CD4-positive, alpha-beta memory T cell (primary cell): ENCODE measurements around the gene HS6ST3. TPM values are rescaled to one million over a fixed set of nuclear protein-coding genes. Genes with fewer than 3 reads are reported as not detected.

Experiments
- CTCF ChIA-PET: fragments of 350-600 bp; sonication (Branson Sonifier 250); formaldehyde crosslinking; loops from one replicate; lab custom pipeline; 2021; ENCODE audit warnings: inconsistent platforms; ENCODE audit not compliant: partially characterized antibody; lab: Charles Lee
- POLR2A ChIA-PET: fragments of 350-600 bp; sonication (Branson Sonifier 250); formaldehyde crosslinking; loops from one replicate; lab custom pipeline; 2021; ENCODE audit not compliant: partially characterized antibody; lab: Charles Lee
- DNase-seq, 5 donors: peaks; one replicate each; pipeline versions ENCODE4 v3.0.0 to v3.0.0-alpha.2; 2020 to 2022; ENCODE audit warnings: mixed read lengths in 1 of 5
- H3K27ac ChIP-seq: one replicate; pipeline ENCODE4 v1.7.0; 2013; ENCODE audit warnings: low read depth, low read length
- H3K27me3 ChIP-seq: 2 replicates; pipeline ENCODE4 v1.7.0; 2013; ENCODE audit warnings: mild to moderate bottlenecking, low read length, moderate library complexity; ENCODE audit not compliant: insufficient read depth
- H3K36me3 ChIP-seq: 2 replicates; pipeline ENCODE4 v1.7.0; 2013; ENCODE audit warnings: mild to moderate bottlenecking, low read length, moderate library complexity; ENCODE audit not compliant: insufficient read depth
- H3K4me1 ChIP-seq: 2 replicates; pipeline ENCODE4 v1.7.0; 2013; ENCODE audit warnings: mild to moderate bottlenecking, low read length, moderate library complexity; ENCODE audit not compliant: insufficient read depth
- H3K4me3 ChIP-seq, 2 donors: one replicate each; pipeline ENCODE4 v1.7.0; 2013; ENCODE audit warnings: low read length in 2 of 2, mild to moderate bottlenecking in 1 of 2
- H3K9me3 ChIP-seq, 2 donors: one replicate each; pipeline ENCODE4 v1.7.0; 2013; ENCODE audit warnings: low read length in 2 of 2, control low read depth in 1 of 2; ENCODE audit not compliant: control insufficient read depth in 1 of 2
- H3K27ac Mint-ChIP-seq, 7 donors: one replicate each; pipeline ENCODE4 v1.8.0; 2020 to 2021; ENCODE audit warnings: mixed read lengths in 7 of 7, mild to moderate bottlenecking in 6 of 7, inconsistent platforms in 3 of 7, moderate library complexity in 3 of 7
- H3K27me3 Mint-ChIP-seq, 2 donors: one replicate each; pipeline ENCODE4 v1.8.0; 2020 to 2021; ENCODE audit warnings: mixed read lengths in 2 of 2
- H3K36me3 Mint-ChIP-seq, 2 donors: one replicate each; pipeline ENCODE4 v1.8.0; 2020 to 2021; ENCODE audit warnings: mixed read lengths in 2 of 2, inconsistent platforms in 1 of 2, mild to moderate bottlenecking in 1 of 2
- H3K4me1 Mint-ChIP-seq, 4 donors: one replicate each; pipeline ENCODE4 v1.8.0; 2020 to 2021; ENCODE audit warnings: mixed read lengths in 4 of 4, mild to moderate bottlenecking in 1 of 4
- H3K4me3 Mint-ChIP-seq, 8 donors: one replicate each; pipeline ENCODE4 v1.8.0; 2020 to 2021; ENCODE audit warnings: mixed read lengths in 8 of 8, mild to moderate bottlenecking in 7 of 8, moderate library complexity in 6 of 8, inconsistent platforms in 3 of 8
- H3K9me3 Mint-ChIP-seq, 8 donors: one replicate each; pipeline ENCODE4 v1.8.0; 2020 to 2021; ENCODE audit warnings: mixed read lengths in 8 of 8, mild to moderate bottlenecking in 5 of 8, inconsistent platforms in 3 of 8, moderate library complexity in 1 of 8
- intact Hi-C: fragments of 100-400 bp; cut with micrococcal nuclease; formaldehyde crosslinking; loops from one replicate; pipeline ENCODE4 v1.15.1; 2023
- polyA plus RNA-seq, 2 donors: library from polyadenylated mRNA; unstranded; fragments of 300-500 nt; fragmentation: Illumina TruSeq; gene quantifications; one replicate each; pipeline ENCODE4 v1.2.3, GENCODE V29; 2021
- total RNA-seq, 2 experiments: library from RNA; stranded (reverse); gene quantifications; one replicate each; pipeline ENCODE4 v1.2.3, GENCODE V29; 2021

Gene HS6ST3
- total and polyA plus RNA-seq, 4 experiments from 2014 or later = not detected

DNA sequence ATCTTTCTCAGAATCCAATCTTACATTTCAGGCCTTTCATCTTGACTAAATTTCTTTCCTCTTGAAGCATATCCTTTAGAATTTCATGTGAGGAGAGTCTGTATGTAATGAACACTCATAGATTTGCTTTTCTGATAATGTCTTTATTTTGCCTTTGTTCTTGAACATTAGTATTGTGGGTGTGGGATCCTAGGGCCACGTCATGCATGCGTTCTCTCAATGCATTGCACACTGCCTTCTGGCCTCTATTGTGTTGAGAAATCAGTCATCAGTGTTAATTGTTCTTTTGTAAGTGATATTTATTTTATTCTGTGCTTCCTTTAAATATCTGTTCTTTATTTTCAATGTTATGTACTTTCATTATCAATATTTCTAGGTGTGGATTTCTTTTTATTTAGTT is 539.4 kb downstream of the HS6ST3 start:
- POLR2A ChIA-PET = no interaction called here

DNA sequence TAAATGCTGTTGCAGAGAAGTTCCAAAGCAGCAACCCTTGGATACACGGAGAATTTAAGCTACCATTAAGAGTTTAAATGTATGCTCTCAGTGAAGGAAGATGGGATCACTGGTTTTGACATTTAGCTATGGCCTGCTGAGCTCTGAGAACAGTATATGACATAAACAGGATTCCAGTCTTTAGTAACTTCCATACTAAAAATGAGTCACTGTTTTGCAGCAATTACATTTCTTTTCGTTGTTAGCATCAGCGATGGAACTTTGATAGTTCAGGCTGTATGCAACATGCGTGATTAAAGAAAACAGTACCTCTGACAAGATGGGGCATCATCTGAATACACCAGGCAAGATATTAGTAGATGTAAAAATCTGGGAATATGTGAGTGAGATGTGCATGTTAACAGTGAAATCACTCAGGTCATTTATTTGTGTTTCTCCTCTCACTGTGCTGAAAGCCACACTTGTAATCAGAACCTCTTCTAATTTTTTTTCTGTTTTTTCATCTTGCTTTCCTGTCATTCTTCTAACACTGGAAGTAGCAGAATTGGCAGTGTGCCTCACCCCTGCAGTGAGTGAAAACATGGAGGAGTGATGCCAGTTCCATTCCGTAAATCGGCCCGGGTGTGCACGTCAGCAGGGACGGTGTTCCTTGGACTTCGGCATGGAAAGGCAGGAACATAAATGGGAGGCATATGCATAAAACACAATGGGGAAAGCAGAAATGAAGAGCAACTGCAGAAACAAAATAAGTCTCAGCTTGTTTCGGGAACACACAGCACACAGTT is 542.8 kb downstream of the HS6ST3 start:
- Mint-ChIP-seq H3K4me3 (no peak overlapping the region), H3K36me3 (no peaks in the 10 kb centered on the region), H3K27me3 (no peaks in the 10 kb centered on the region), H3K9me3 (peaks cover 0 to 7% (median 4%) of the 10 kb centered on the region in 8 donors), H3K4me1 (no peaks in the 10 kb centered on the region), H3K27ac (no peak overlapping the region)
- CTCF ChIA-PET = no interaction called here
- Histone ChIP-seq H3K4me3 (no peak overlapping the region), H3K36me3 (no peaks in the 10 kb centered on the region), H3K27me3 (no peaks in the 10 kb centered on the region), H3K27ac (no peak overlapping the region), H3K9me3 (no peaks in the 10 kb centered on the region), H3K4me1 (no peaks in the 10 kb centered on the region)
- POLR2A ChIA-PET = no interaction called here
- intact Hi-C loops = no loop called here
- DNase-seq = no peak

More for the DNA sequence above, 539.4 kb downstream of the HS6ST3 start:
- CTCF ChIA-PET = no interaction called here
- Histone ChIP-seq H3K4me3 (no peak overlapping the region), H3K27me3 (no peaks in the 10 kb centered on the region), H3K27ac (no peak overlapping the region), H3K4me1 (no peaks in the 10 kb centered on the region), H3K9me3 (no peaks in the 10 kb centered on the region), H3K36me3 (no peaks in the 10 kb centered on the region)
- intact Hi-C loops = no loop called here
- H3K4me3 Mint-ChIP-seq = no peak overlapping the region
- H3K36me3 Mint-ChIP-seq = no peaks in the 10 kb centered on the region
- H3K27ac Mint-ChIP-seq = no peak overlapping the region
- no peaks in the 10 kb centered on the region for H3K27me3 Mint-ChIP-seq
- DNase-seq = no peak
- H3K4me1 Mint-ChIP-seq = no peaks in the 10 kb centered on the region
- H3K9me3 Mint-ChIP-seq = peaks cover 0 to 4% (median 2%) of the 10 kb centered on the region in 8 donors

DNA sequence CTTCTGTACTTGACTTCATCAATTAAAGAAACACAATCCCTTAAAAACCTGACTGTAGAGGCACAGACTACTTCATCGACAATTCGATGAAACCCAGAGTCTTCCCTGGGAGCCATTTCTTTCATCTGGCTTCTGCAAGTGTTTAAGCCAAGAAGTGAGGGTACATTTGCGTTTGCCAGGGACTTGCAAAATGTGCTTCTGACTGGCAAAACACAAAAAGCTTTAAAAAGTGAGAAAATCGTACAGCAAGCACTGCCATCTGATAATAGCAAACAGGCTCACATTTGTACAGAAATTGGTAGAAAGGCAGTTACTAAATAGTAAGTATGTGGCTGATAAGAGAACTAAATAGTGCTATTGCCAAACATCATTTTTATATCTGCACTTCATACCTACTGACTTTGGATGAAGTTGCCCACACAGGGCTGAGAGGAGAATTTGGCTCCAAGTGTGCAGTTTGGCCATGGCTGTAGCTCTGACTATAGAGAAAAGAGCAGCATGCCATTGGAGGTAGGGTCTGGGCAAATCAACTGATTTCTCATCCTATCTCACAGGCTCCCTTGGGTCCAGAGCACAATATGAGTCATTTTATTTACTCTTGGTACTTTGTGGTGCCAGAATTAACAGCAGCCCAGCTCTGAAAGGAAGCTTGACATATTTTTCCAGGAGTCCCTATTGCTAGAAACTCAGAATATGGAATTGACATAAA is 546.2 kb downstream of the HS6ST3 start:
- H3K9me3 ChIP-seq = no peaks in the 10 kb centered on the region
- no peak overlapping the region for H3K4me3 Mint-ChIP-seq
- H3K9me3 Mint-ChIP-seq = peaks cover 2 to 10% (median 5%) of the 10 kb centered on the region in 8 donors
- no peaks in the 10 kb centered on the region for H3K36me3 Mint-ChIP-seq
- ChIA-PET CTCF (no interaction called here), POLR2A (no interaction called here)
- H3K27me3 ChIP-seq = no peaks in the 10 kb centered on the region
- intact Hi-C loops = no loop called here
- no peaks in the 10 kb centered on the region for H3K27me3 Mint-ChIP-seq
- no peak overlapping the region for H3K27ac Mint-ChIP-seq
- H3K4me3 ChIP-seq = no peak overlapping the region
- H3K4me1 Mint-ChIP-seq = no peaks in the 10 kb centered on the region
- H3K36me3 ChIP-seq = no peaks in the 10 kb centered on the region
- no peaks in the 10 kb centered on the region for H3K4me1 ChIP-seq
- DNase-seq = no peak
- H3K27ac ChIP-seq = no peak overlapping the region

DNA sequence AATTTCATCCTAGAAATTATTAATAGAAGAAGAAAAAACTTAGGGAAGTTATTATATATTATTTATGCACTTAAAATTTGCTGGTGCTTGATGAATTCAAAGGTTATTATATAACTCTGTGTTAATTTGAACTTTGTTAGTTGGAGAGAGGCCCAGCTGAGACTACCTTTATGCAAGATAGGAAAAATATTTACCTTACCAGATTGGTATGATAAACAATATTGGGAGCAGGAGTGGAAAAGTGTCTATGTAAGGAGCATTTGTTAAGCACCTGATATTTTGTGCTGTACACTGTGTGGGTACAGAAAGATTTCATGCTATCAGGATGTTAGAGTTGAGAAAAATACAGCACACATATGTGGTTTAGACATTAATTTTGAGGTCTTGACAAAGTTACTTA is 547.1 kb downstream of the HS6ST3 start:
- Mint-ChIP-seq H3K4me3 (no peak overlapping the region), H3K27me3 (no peaks in the 10 kb centered on the region), H3K4me1 (no peaks in the 10 kb centered on the region), H3K36me3 (no peaks in the 10 kb centered on the region), H3K9me3 (peaks cover 2 to 12% (median 7%) of the 10 kb centered on the region in 8 donors), H3K27ac (no peak overlapping the region)
- Histone ChIP-seq H3K9me3 (no peaks in the 10 kb centered on the region), H3K27ac (no peak overlapping the region), H3K4me3 (no peak overlapping the region), H3K4me1 (no peaks in the 10 kb centered on the region), H3K27me3 (no peaks in the 10 kb centered on the region), H3K36me3 (no peaks in the 10 kb centered on the region)
- intact Hi-C loops = no loop called here
- DNase-seq = no peak
- POLR2A ChIA-PET = no interaction called here
- CTCF ChIA-PET = no interaction called here

DNA sequence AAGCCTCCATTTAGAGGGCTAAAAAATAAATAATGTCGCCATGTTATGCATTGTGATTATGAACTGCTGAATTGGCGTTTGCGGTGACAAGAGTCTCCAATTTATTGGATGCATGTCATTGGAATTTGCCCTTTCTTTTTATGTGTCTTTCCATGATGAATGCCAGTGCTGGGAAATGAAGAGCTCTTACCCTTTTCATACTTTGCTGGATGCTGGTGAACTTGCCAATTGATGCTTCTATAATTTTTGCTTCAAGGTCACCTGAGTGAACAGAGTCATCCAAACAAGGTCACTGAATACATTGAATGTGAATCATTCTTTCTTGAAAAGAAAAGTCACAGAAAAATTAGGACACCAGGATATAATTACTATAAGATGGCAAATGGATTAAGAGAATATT is 556.2 kb downstream of the HS6ST3 start:
- Histone ChIP-seq H3K4me1 (no peaks in the 10 kb centered on the region), H3K27me3 (no peaks in the 10 kb centered on the region), H3K4me3 (no peak overlapping the region), H3K36me3 (no peaks in the 10 kb centered on the region), H3K9me3 (no peaks in the 10 kb centered on the region), H3K27ac (no peak overlapping the region)
- H3K27me3 Mint-ChIP-seq = no peaks in the 10 kb centered on the region
- peaks cover 5 to 21% (median 8%) of the 10 kb centered on the region in 8 donors for H3K9me3 Mint-ChIP-seq
- no peak overlapping the region for H3K4me3 Mint-ChIP-seq
- POLR2A ChIA-PET = no interaction called here
- intact Hi-C loops = no loop called here
- CTCF ChIA-PET = no interaction called here
- H3K4me1 Mint-ChIP-seq = no peaks in the 10 kb centered on the region
- H3K36me3 Mint-ChIP-seq = no peaks in the 10 kb centered on the region
- H3K27ac Mint-ChIP-seq = no peak overlapping the region
- DNase-seq = no peak

DNA sequence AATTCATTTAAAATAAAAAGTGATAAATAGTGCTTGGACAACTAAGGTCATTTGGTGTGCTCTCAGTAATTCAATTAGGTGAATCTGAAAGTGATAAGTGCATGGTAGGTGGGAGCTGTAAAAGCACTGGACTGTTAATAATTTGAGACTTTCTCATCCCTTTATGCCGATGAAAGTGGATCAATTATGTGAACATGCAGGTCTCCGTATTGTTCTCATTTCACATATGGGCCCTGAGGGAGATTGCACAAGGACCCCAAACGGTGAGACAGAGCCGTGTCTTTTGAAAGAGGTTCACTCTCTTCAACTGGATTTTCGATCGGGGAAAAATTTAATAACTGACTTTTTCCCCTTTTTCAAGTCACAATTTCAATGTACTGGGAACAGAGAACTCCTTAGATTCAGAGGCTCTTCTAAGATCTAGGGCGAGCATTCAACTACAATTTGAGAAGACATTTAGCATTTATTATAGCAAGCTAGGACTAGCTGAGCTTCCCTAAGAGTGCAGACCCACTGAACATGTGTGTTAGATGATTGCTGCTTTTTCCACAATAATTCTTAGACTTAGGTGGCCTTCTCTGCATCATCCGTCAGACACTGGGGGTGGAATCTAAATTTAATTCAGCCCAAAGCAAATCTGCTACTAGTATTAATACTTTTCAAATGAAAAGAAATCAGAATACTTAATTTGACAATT is 556.8 kb downstream of the HS6ST3 start:
- intact Hi-C loops = no loop called here
- POLR2A ChIA-PET = no interaction called here

DNA sequence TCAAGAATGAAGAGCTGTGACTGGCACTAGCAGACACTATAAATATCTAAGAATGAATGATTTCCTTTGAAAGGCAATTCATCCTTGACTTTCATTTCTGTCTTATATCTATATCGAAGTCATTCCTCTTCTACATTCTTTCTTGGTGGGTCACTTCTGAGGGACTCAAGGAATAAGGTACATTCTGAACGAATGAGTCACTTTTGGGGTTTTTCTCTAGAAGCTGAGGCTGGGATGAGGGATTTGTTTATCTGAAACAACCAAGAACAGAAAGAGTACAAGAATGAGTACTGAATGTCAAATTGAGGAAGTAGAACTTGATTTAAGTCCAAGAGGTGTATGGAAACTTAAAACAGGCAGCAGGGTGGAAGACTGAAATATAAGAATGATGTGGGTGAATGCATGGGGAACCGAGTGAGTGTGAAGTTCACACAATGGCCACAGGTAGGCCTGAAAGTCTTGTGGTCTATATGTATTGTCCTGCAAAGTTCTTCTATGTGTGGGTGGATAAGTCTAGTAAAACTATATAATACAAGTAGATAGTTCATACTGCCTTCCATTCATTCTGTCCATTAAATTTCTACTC is 560.5 kb downstream of the HS6ST3 start:
- Histone ChIP-seq H3K4me1 (no peaks in the 10 kb centered on the region), H3K27me3 (no peaks in the 10 kb centered on the region), H3K9me3 (no peaks in the 10 kb centered on the region), H3K27ac (no peak overlapping the region), H3K4me3 (no peak overlapping the region), H3K36me3 (no peaks in the 10 kb centered on the region)
- Mint-ChIP-seq H3K4me3 (no peak overlapping the region), H3K36me3 (no peaks in the 10 kb centered on the region), H3K27ac (no peak overlapping the region), H3K9me3 (peaks cover 0 to 8% (median 4%) of the 10 kb centered on the region in 8 donors), H3K27me3 (no peaks in the 10 kb centered on the region), H3K4me1 (no peaks in the 10 kb centered on the region)
- POLR2A ChIA-PET = no interaction called here
- DNase-seq = no peak
- intact Hi-C loops = no loop called here
- CTCF ChIA-PET = no interaction called here

More for the DNA sequence above, 556.8 kb downstream of the HS6ST3 start:
- CTCF ChIA-PET = no interaction called here
- Mint-ChIP-seq H3K36me3 (no peaks in the 10 kb centered on the region), H3K4me1 (no peaks in the 10 kb centered on the region), H3K27me3 (no peaks in the 10 kb centered on the region), H3K9me3 (peaks cover 5 to 18% (median 8%) of the 10 kb centered on the region in 8 donors), H3K27ac (no peak overlapping the region), H3K4me3 (no peak overlapping the region)
- H3K4me3 ChIP-seq = no peak overlapping the region
- no peaks in the 10 kb centered on the region for H3K4me1 ChIP-seq
- H3K9me3 ChIP-seq = no peaks in the 10 kb centered on the region
- H3K27ac ChIP-seq = no peak overlapping the region
- no peaks in the 10 kb centered on the region for H3K27me3 ChIP-seq
- no peak for DNase-seq
- H3K36me3 ChIP-seq = no peaks in the 10 kb centered on the region
